Measurements from ENCODE around the gene ACTR3.

Gene ACTR3

GRCh38 chr2:114007436-114007835 lies 117.5 kb downstream of the ACTR3 start:
- DNase-seq, result no peak

- DNase-seq, result no peak
Measured at GRCh38 chr2:114008720-114009119, 118.8 kb downstream of the ACTR3 start.

GRCh38 chr2:114009205-114009944 lies 119.5 kb downstream of the ACTR3 start:
- no peak for DNase-seq

- no peak for DNase-seq
Measured at GRCh38 chr2:114010001-114010400, 120.1 kb downstream of the ACTR3 start.

- no peak for DNase-seq
Measured at GRCh38 chr2:114011713-114012112, 121.8 kb downstream of the ACTR3 start.

All from cortex of kidney (tissue), 1 donor.